HEK293 (cell line): ENCODE data around the gene ARL14.

Experiments used
- CTCF ChIA-PET: fragments of 350-600 bp; formaldehyde crosslinking; extraction: SDS; loops from one replicate; lab custom pipeline; 2021; ENCODE audit warnings: antibody characterized with exemption; lab: Yijun Ruan, JAX
- POLR2A ChIA-PET: fragments of 300-600 bp; formaldehyde crosslinking; extraction: SDS; loops from one replicate; lab custom pipeline; 2020; ENCODE audit warnings: antibody characterized with exemption, inconsistent platforms; lab: Yijun Ruan, JAX
- H3K27ac ChIP-seq: fragments of 200-500 bp; sonication (Bioruptor generic); 2 replicates; pipeline ENCODE4 v1.5.1; 2014; ENCODE audit warnings: low read depth, low read length, control low read depth, inconsistent platforms; ENCODE audit errors: extremely low read depth
- H3K36me3 ChIP-seq, 2 experiments: fragments of 200-500 bp in 1 of 2; sonication (Bioruptor generic) in 1 of 2; 1 replicate in 1 of 2; 2 replicates in 1 of 2; pipeline ENCODE4 v1.5.1; 2014 to 2017; ENCODE audit warnings: inconsistent platforms in 2 of 2, low read length in 2 of 2; ENCODE audit not compliant: control insufficient read depth in 2 of 2, insufficient read depth in 1 of 2
- H3K4me1 ChIP-seq: fragments of 200-500 bp; sonication (Bioruptor generic); 2 replicates; pipeline ENCODE4 v1.5.1; 2014; ENCODE audit warnings: mild to moderate bottlenecking, low read length, inconsistent platforms; ENCODE audit not compliant: control insufficient read depth, insufficient read depth
- H3K4me3 ChIP-seq: 2 replicates; pipeline ENCODE4 v1.5.1; 2011; ENCODE audit warnings: low read depth, mild to moderate bottlenecking, control low read depth, low read length, moderate library complexity
- H3K9me3 ChIP-seq: fragments of 200-500 bp; sonication (Bioruptor generic); 2 replicates; pipeline ENCODE4 v1.5.1; 2014; ENCODE audit warnings: low read depth, low read length, inconsistent platforms; ENCODE audit not compliant: control insufficient read depth, insufficient read depth
- BCL11B ChIP-seq: fragments of 450-650 bp; formaldehyde crosslinking; IDR thresholded peaks from 2 replicates; pipeline ENCODE4 v1.5.1; 2016; ENCODE audit warnings: low read depth, missing biosample characterization, missing genetic modification characterization
- FEZF1 ChIP-seq: fragments of 450-650 bp; formaldehyde crosslinking; IDR thresholded peaks from 2 replicates; pipeline ENCODE4 v1.5.1; 2016; ENCODE audit warnings: missing biosample characterization, missing genetic modification characterization
- GLIS2 ChIP-seq: fragments of 450-650 bp; formaldehyde crosslinking; IDR thresholded peaks from 2 replicates; pipeline ENCODE4 v1.5.1; 2016; ENCODE audit warnings: missing biosample characterization, missing genetic modification characterization
- KLF16 ChIP-seq: fragments of 450-650 bp; formaldehyde crosslinking; IDR thresholded peaks from 2 replicates; pipeline ENCODE4 v1.5.1; 2017; ENCODE audit warnings: missing biosample characterization, missing genetic modification characterization
- ZBTB20 ChIP-seq: fragments of 450-650 bp; formaldehyde crosslinking; IDR thresholded peaks from 2 replicates; pipeline ENCODE4 v1.5.1; 2016; ENCODE audit warnings: missing biosample characterization, missing genetic modification characterization
- ZBTB21 ChIP-seq: fragments of 450-650 bp; formaldehyde crosslinking; IDR thresholded peaks from 2 replicates; pipeline ENCODE4 v1.5.1; 2017; ENCODE audit warnings: missing biosample characterization, missing genetic modification characterization
- ZFP69B ChIP-seq: fragments of 450-650 bp; formaldehyde crosslinking; IDR thresholded peaks from 2 replicates; pipeline ENCODE4 v1.5.1; 2016; ENCODE audit warnings: missing biosample characterization, missing genetic modification characterization
- ZIC2 ChIP-seq: fragments of 450-650 bp; formaldehyde crosslinking; IDR thresholded peaks from 2 replicates; pipeline ENCODE4 v1.5.1; 2016; ENCODE audit warnings: missing biosample characterization, missing genetic modification characterization
- ZNF184 ChIP-seq: fragments of 450-650 bp; IDR thresholded peaks from 2 replicates; pipeline ENCODE4 v1.5.1; 2018; ENCODE audit warnings: missing biosample characterization, mild to moderate bottlenecking, missing genetic modification characterization
- ZNF239 ChIP-seq: fragments of 450-650 bp; formaldehyde crosslinking; IDR thresholded peaks from 2 replicates; pipeline ENCODE4 v1.5.1; 2016; ENCODE audit warnings: missing biosample characterization, missing genetic modification characterization
- ZNF24 ChIP-seq: fragments of 450-650 bp; formaldehyde crosslinking; IDR thresholded peaks from 2 replicates; pipeline ENCODE4 v1.5.1; 2016; ENCODE audit warnings: missing biosample characterization, missing genetic modification characterization
- ZNF274 ChIP-seq, 2 experiments: fragments of 200-500 bp in 1 of 2; fragments of 450-650 bp in 1 of 2; sonication (Bioruptor generic) in 1 of 2; formaldehyde crosslinking in 1 of 2; IDR thresholded peaks; 2 replicates each; pipeline versions ENCODE4 v1.5.1 to v1.6.1; 2014 to 2016; ENCODE audit warnings: borderline replicate concordance in 1 of 2, inconsistent platforms in 1 of 2, low read length in 1 of 2, missing biosample characterization in 1 of 2, missing genetic modification characterization in 1 of 2
- ZNF335 ChIP-seq: fragments of 450-650 bp; formaldehyde crosslinking; conservative IDR thresholded peaks from 2 replicates; pipeline ENCODE4 v1.5.1; 2016; ENCODE audit warnings: missing biosample characterization, missing genetic modification characterization
- ZNF433 ChIP-seq: fragments of 450-650 bp; formaldehyde crosslinking; IDR thresholded peaks from 2 replicates; pipeline ENCODE4 v1.5.1; 2016; ENCODE audit warnings: missing biosample characterization, missing genetic modification characterization, low read depth
- ZNF548 ChIP-seq: fragments of 450-650 bp; formaldehyde crosslinking; IDR thresholded peaks from 2 replicates; pipeline ENCODE4 v1.5.1; 2016; ENCODE audit warnings: missing biosample characterization, missing genetic modification characterization
- ZNF585B ChIP-seq: fragments of 450-650 bp; formaldehyde crosslinking; IDR thresholded peaks from 2 replicates; pipeline ENCODE4 v1.5.1; 2016; ENCODE audit warnings: missing biosample characterization, missing genetic modification characterization
- ZNF626 ChIP-seq: fragments of 450-650 bp; sonication (Bioruptor Pico); formaldehyde crosslinking; IDR thresholded peaks from 2 replicates; pipeline ENCODE4 v1.5.1; 2018; ENCODE audit warnings: missing biosample characterization, missing genetic modification characterization, inconsistent platforms
- ZNF664 ChIP-seq: fragments of 450-650 bp; formaldehyde crosslinking; IDR thresholded peaks from 2 replicates; pipeline ENCODE4 v1.5.1; 2016; ENCODE audit warnings: missing biosample characterization, missing genetic modification characterization
- ZNF792 ChIP-seq: fragments of 450-650 bp; formaldehyde crosslinking; IDR thresholded peaks from 2 replicates; pipeline ENCODE4 v1.5.1; 2016; ENCODE audit warnings: missing biosample characterization, missing genetic modification characterization
- ZSCAN23 ChIP-seq: fragments of 450-650 bp; formaldehyde crosslinking; IDR thresholded peaks from 2 replicates; pipeline ENCODE4 v1.5.1; 2016; ENCODE audit warnings: missing biosample characterization, missing genetic modification characterization
- ZXDB ChIP-seq: fragments of 450-650 bp; formaldehyde crosslinking; IDR thresholded peaks from 2 replicates; pipeline ENCODE4 v1.5.1; 2016; ENCODE audit warnings: missing biosample characterization, missing genetic modification characterization
- TF ChIP-seq, protein P1 (sequence below): fragments of 450-650 bp; formaldehyde crosslinking; IDR thresholded peaks from 2 replicates; pipeline ENCODE4 v1.5.1; 2016; ENCODE audit warnings: missing biosample characterization, missing genetic modification characterization
- TF ChIP-seq, protein P2 (sequence below): fragments of 450-650 bp; formaldehyde crosslinking; IDR thresholded peaks from 2 replicates; pipeline ENCODE4 v1.5.1; 2016; ENCODE audit warnings: missing biosample characterization, missing genetic modification characterization
- TF ChIP-seq, protein P3 (sequence below): fragments of 450-650 bp; formaldehyde crosslinking; IDR thresholded peaks from 2 replicates; pipeline ENCODE4 v1.5.1; 2016; ENCODE audit warnings: missing biosample characterization, missing genetic modification characterization
- TF ChIP-seq, protein P4 (sequence below): fragments of 450-650 bp; formaldehyde crosslinking; IDR thresholded peaks from 2 replicates; pipeline ENCODE4 v1.5.1; 2016; ENCODE audit warnings: missing biosample characterization, missing genetic modification characterization
- TF ChIP-seq, protein P5 (sequence below): fragments of 450-650 bp; formaldehyde crosslinking; IDR thresholded peaks from 2 replicates; pipeline ENCODE4 v1.5.1; 2016; ENCODE audit warnings: missing biosample characterization, missing genetic modification characterization, borderline replicate concordance

The ARL14 gene

DNA sequence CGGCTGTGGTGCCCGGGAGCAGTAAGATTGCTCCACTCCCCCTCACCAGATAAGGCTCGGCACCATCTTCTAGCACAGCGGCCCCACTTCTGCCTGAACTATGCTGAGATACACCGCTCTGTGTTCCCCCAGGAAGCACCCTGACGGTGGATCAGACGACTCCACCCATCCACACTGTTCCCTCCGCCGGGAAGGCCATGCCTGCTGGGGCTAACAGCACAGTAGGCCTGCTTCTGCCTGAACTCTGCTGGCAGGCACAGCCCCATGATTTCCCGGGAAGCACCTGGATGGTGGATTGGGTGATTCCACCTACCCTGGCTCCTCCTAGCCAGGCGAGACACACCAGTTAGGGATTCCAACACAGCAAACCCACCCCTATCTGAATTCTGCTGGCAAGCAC, 42.8 kb downstream of the ARL14 start:
- Histone ChIP-seq H3K4me3 (no peak overlapping the region), H3K36me3 (no peaks in the 10 kb centered on the region), H3K4me1 (no peaks in the 10 kb centered on the region), H3K27ac (no peak overlapping the region), H3K9me3 (no peaks in the 10 kb centered on the region)
- TF ChIP-seq, protein P1, sequence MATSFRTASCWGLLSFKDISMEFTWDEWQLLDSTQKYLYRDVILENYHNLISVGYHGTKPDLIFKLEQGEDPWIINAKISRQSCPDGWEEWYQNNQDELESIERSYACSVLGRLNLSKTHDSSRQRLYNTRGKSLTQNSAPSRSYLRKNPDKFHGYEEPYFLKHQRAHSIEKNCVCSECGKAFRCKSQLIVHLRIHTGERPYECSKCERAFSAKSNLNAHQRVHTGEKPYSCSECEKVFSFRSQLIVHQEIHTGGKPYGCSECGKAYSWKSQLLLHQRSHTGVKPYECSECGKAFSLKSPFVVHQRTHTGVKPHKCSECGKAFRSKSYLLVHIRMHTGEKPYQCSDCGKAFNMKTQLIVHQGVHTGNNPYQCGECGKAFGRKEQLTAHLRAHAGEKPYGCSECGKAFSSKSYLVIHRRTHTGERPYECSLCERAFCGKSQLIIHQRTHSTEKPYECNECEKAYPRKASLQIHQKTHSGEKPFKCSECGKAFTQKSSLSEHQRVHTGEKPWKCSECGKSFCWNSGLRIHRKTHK (tag by site-specific recombination) = no peak
- TF ChIP-seq ZBTB21 = no peak
- TF ChIP-seq KLF16 (tag by site-specific recombination) = no peak
- TF ChIP-seq, protein P2, sequence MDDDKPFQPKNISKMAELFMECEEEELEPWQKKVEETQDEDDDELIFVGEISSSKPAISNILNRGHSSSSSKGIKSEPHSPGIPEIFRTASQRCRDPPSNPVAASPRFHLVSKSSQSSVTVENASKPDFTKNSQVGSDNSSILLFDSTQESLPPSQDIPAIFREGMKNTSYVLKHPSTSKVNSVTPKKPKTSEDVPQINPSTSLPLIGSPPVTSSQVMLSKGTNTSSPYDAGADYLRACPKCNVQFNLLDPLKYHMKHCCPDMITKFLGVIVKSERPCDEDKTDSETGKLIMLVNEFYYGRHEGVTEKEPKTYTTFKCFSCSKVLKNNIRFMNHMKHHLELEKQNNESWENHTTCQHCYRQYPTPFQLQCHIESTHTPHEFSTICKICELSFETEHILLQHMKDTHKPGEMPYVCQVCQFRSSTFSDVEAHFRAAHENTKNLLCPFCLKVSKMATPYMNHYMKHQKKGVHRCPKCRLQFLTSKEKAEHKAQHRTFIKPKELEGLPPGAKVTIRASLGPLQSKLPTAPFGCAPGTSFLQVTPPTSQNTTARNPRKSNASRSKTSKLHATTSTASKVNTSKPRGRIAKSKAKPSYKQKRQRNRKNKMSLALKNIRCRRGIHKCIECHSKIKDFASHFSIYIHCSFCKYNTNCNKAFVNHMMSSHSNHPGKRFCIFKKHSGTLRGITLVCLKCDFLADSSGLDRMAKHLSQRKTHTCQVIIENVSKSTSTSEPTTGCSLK (tag by site-specific recombination) = no peak
- no peak for TF ChIP-seq ZXDB (tag by site-specific recombination)
- no peak for TF ChIP-seq ZBTB20
- TF ChIP-seq, protein P3, sequence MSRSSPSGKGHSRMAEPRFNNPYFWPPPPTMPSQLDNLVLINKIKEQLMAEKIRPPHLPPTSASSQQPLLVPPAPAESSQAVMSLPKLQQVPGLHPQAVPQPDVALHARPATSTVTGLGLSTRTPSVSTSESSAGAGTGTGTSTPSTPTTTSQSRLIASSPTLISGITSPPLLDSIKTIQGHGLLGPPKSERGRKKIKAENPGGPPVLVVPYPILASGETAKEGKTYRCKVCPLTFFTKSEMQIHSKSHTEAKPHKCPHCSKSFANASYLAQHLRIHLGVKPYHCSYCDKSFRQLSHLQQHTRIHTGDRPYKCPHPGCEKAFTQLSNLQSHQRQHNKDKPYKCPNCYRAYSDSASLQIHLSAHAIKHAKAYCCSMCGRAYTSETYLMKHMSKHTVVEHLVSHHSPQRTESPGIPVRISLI = no peak
- TF ChIP-seq, protein P4, sequence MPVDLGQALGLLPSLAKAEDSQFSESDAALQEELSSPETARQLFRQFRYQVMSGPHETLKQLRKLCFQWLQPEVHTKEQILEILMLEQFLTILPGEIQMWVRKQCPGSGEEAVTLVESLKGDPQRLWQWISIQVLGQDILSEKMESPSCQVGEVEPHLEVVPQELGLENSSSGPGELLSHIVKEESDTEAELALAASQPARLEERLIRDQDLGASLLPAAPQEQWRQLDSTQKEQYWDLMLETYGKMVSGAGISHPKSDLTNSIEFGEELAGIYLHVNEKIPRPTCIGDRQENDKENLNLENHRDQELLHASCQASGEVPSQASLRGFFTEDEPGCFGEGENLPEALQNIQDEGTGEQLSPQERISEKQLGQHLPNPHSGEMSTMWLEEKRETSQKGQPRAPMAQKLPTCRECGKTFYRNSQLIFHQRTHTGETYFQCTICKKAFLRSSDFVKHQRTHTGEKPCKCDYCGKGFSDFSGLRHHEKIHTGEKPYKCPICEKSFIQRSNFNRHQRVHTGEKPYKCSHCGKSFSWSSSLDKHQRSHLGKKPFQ (tag by site-specific recombination) = no peak
- TF ChIP-seq ZFP69B (tag by site-specific recombination) = no peak
- TF ChIP-seq FEZF1 (tag by site-specific recombination) = no peak
- TF ChIP-seq GLIS2 = no peak
- no peak for TF ChIP-seq ZNF184
- TF ChIP-seq ZNF626 (tag by site-specific recombination) = no peak
- TF ChIP-seq ZNF548 (tag by site-specific recombination) = no peak
- no peak for TF ChIP-seq ZIC2 (tag by site-specific recombination)
- TF ChIP-seq ZNF585B (tag by site-specific recombination) = no peak
- TF ChIP-seq BCL11B (tag by site-specific recombination) = no peak
- TF ChIP-seq ZNF664 (tag by site-specific recombination) = no peak
- ChIA-PET CTCF (no interaction called here), POLR2A (no interaction called here)

DNA sequence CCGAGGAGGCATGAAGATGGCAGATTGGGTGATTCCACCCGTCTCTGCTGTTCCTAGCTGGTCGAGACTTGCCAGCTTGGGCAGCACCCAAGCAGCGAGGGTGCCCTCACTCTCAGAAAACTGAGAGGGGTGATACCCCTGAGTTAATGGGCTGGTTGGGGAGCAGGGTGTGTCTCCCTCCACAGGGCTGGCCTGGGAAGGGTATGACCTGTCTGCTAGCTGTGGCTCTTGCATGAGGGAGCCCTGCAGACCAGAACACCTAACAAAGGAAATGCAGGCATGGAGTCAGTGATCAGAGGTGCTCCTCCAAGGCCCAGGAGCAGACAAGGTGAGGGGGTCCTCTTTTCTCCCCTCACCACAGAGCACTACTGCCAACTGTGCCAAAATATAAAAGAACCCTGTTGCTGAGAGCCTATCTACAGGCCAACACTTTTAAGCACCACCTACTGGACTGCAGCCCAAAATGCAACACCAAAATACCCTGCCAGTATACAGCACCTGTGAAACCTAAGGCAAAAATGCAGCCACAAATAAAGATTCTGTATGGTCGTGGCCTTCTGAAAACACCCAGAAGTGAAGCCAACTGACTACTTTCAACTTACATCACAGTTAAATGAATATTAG, 43.3 kb downstream of the ARL14 start:
- POLR2A ChIA-PET = no interaction called here
- Histone ChIP-seq H3K27ac (no peak overlapping the region), H3K36me3 (no peaks in the 10 kb centered on the region), H3K4me3 (no peak overlapping the region), H3K4me1 (no peaks in the 10 kb centered on the region), H3K9me3 (no peaks in the 10 kb centered on the region)
- CTCF ChIA-PET = interaction anchor here (1.1 kb wide), 1 partner anchor 10 kb away, joined by 3 read pairs; no protein-coding TSS in a partner anchor
- no peak for TF ChIP-seq ZNF433
- TF ChIP-seq ZNF239 (tag by site-specific recombination) = no peak
- no peak for TF ChIP-seq ZNF335 (tag by site-specific recombination)
- no peak for TF ChIP-seq ZNF792 (tag by site-specific recombination)
- no peak for TF ChIP-seq ZNF184
- TF ChIP-seq, protein P5, sequence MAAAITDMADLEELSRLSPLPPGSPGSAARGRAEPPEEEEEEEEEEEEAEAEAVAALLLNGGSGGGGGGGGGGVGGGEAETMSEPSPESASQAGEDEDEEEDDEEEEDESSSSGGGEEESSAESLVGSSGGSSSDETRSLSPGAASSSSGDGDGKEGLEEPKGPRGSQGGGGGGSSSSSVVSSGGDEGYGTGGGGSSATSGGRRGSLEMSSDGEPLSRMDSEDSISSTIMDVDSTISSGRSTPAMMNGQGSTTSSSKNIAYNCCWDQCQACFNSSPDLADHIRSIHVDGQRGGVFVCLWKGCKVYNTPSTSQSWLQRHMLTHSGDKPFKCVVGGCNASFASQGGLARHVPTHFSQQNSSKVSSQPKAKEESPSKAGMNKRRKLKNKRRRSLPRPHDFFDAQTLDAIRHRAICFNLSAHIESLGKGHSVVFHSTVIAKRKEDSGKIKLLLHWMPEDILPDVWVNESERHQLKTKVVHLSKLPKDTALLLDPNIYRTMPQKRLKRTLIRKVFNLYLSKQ (tag by site-specific recombination) = no peak
- TF ChIP-seq ZNF24 (tag by site-specific recombination) = no peak
- no peak for TF ChIP-seq ZSCAN23 (tag by site-specific recombination)
- no peak for TF ChIP-seq ZNF274 (IDR thresholded peaks at IDR 0.05; ENCODE audit: low read length)
- TF ChIP-seq ZNF274 (tag by site-specific recombination; IDR thresholded peaks at IDR 0.05; ENCODE audit: borderline replicate concordance) = no peak
- TF ChIP-seq, all 188 proteins: peak for 0
